ENCODE results near the gene SLF2.

Gene SLF2

GRCh38 chr10:100996678-100997359 is 84.1 kb downstream of the SLF2 start:
- H3K4me3 ChIP-seq (ENCODE audit: low read length): peak overlapping the region; percentile 75
- DNase-seq (ENCODE audit: low read depth): peak; percentile 48
- H3K9ac ChIP-seq (ENCODE audit: low read length): peak overlapping the region; percentile 90

GRCh38 chr10:100997360-100998182 is 84.8 kb downstream of the SLF2 start:
- peak; percentile 90 for DNase-seq (ENCODE audit: low read depth)
- H3K4me3 ChIP-seq (ENCODE audit: low read length): peak overlapping the region; percentile 75
- H3K4me1 ChIP-seq (ENCODE audit: control insufficient read depth, insufficient read depth, low read length): peaks cover 34% of the 10 kb centered on the region
- H3K27me3 ChIP-seq (replicated peaks; ENCODE audit: control insufficient read depth, insufficient read depth, low read length): no peaks in the 10 kb centered on the region
- H3K9me3 ChIP-seq (ENCODE audit: control insufficient read depth, low read length): no peaks in the 10 kb centered on the region
- H3K9ac ChIP-seq (ENCODE audit: low read length): peak overlapping the region; percentile 90
- peaks cover 17% of the 10 kb centered on the region for H3K36me3 ChIP-seq (ENCODE audit: control insufficient read depth, insufficient read depth, low read length, severe bottlenecking)

More at GRCh38 chr10:100996678-100997359, 84.1 kb downstream of the SLF2 start:
- peaks cover 13% of the 10 kb centered on the region for H3K36me3 ChIP-seq (ENCODE audit: control insufficient read depth, insufficient read depth, low read length, severe bottlenecking)
- no peaks in the 10 kb centered on the region for H3K27me3 ChIP-seq (replicated peaks; ENCODE audit: control insufficient read depth, insufficient read depth, low read length)
- H3K9me3 ChIP-seq (ENCODE audit: control insufficient read depth, low read length): no peaks in the 10 kb centered on the region
- H3K4me1 ChIP-seq (ENCODE audit: control insufficient read depth, insufficient read depth, low read length): peaks cover 26% of the 10 kb centered on the region

GRCh38 chr10:100998183-100998990 is 85.6 kb downstream of the SLF2 start:
- Histone ChIP-seq H3K36me3 (ENCODE audit: control insufficient read depth, insufficient read depth, low read length, severe bottlenecking) (peaks cover 19% of the 10 kb centered on the region), H3K4me3 (ENCODE audit: low read length) (peak overlapping the region; percentile 75), H3K9ac (ENCODE audit: low read length) (peak overlapping the region; percentile 90), H3K27me3 (replicated peaks; ENCODE audit: control insufficient read depth, insufficient read depth, low read length) (no peaks in the 10 kb centered on the region), H3K9me3 (ENCODE audit: control insufficient read depth, low read length) (no peaks in the 10 kb centered on the region), H3K4me1 (ENCODE audit: control insufficient read depth, insufficient read depth, low read length) (peaks cover 38% of the 10 kb centered on the region)
- DNase-seq (ENCODE audit: low read depth): peak; percentile 88

GRCh38 chr10:100998991-100999741 is 86.4 kb downstream of the SLF2 start:
- H3K36me3 ChIP-seq (ENCODE audit: control insufficient read depth, insufficient read depth, low read length, severe bottlenecking): peaks cover 19% of the 10 kb centered on the region
- H3K4me1 ChIP-seq (ENCODE audit: control insufficient read depth, insufficient read depth, low read length): peaks cover 46% of the 10 kb centered on the region
- peak; percentile 93 for DNase-seq (ENCODE audit: low read depth)
- no peaks in the 10 kb centered on the region for H3K9me3 ChIP-seq (ENCODE audit: control insufficient read depth, low read length)
- no peaks in the 10 kb centered on the region for H3K27me3 ChIP-seq (replicated peaks; ENCODE audit: control insufficient read depth, insufficient read depth, low read length)
- peak overlapping the region; percentile 90 for H3K9ac ChIP-seq (ENCODE audit: low read length)
- peak overlapping the region; percentile 75 for H3K4me3 ChIP-seq (ENCODE audit: low read length)

GRCh38 chr10:100999742-101000126 is 87.0 kb downstream of the SLF2 start, which contains the start of gene LZTS2:
Gene LZTS2, plus strand, starts transcription at chr10:100999808. Its CDS starts 2,731 bp downstream, at chr10:101002539.
- H3K4me1 ChIP-seq (ENCODE audit: control insufficient read depth, insufficient read depth, low read length): peaks cover 50% of the 10 kb centered on the region
- H3K9me3 ChIP-seq (ENCODE audit: control insufficient read depth, low read length): no peaks in the 10 kb centered on the region
- peaks cover 25% of the 10 kb centered on the region for H3K36me3 ChIP-seq (ENCODE audit: control insufficient read depth, insufficient read depth, low read length, severe bottlenecking)
- peak within 1 kb of the TSS; percentile 90 for H3K9ac ChIP-seq (ENCODE audit: low read length)
- H3K27me3 ChIP-seq (replicated peaks; ENCODE audit: control insufficient read depth, insufficient read depth, low read length): no peaks in the 10 kb centered on the region
- DNase-seq (ENCODE audit: low read depth): no peak
- H3K4me3 ChIP-seq (ENCODE audit: low read length): peak within 1 kb of the TSS; percentile 97

- peak overlapping the region; percentile 97 for H3K4me3 ChIP-seq (ENCODE audit: low read length)
- H3K4me1 ChIP-seq (ENCODE audit: control insufficient read depth, insufficient read depth, low read length): peaks cover 50% of the 10 kb centered on the region
- peaks cover 31% of the 10 kb centered on the region for H3K36me3 ChIP-seq (ENCODE audit: control insufficient read depth, insufficient read depth, low read length, severe bottlenecking)
- peak; percentile 67 for DNase-seq (ENCODE audit: low read depth)
- peak overlapping the region; percentile 90 for H3K9ac ChIP-seq (ENCODE audit: low read length)
- H3K9me3 ChIP-seq (ENCODE audit: control insufficient read depth, low read length): no peaks in the 10 kb centered on the region
- no peaks in the 10 kb centered on the region for H3K27me3 ChIP-seq (replicated peaks; ENCODE audit: control insufficient read depth, insufficient read depth, low read length)
These were observed 87.6 kb downstream of the SLF2 start for GRCh38 chr10:101000127-101000914.

GRCh38 chr10:101000915-101001658 is 88.3 kb downstream of the SLF2 start:
- peak; percentile 95 for DNase-seq (ENCODE audit: low read depth)
- peaks cover 50% of the 10 kb centered on the region for H3K4me1 ChIP-seq (ENCODE audit: control insufficient read depth, insufficient read depth, low read length)
- H3K9ac ChIP-seq (ENCODE audit: low read length): peak overlapping the region; percentile 90
- peak overlapping the region; percentile 97 for H3K4me3 ChIP-seq (ENCODE audit: low read length)
- H3K27me3 ChIP-seq (replicated peaks; ENCODE audit: control insufficient read depth, insufficient read depth, low read length): no peaks in the 10 kb centered on the region
- no peaks in the 10 kb centered on the region for H3K9me3 ChIP-seq (ENCODE audit: control insufficient read depth, low read length)
- peaks cover 38% of the 10 kb centered on the region for H3K36me3 ChIP-seq (ENCODE audit: control insufficient read depth, insufficient read depth, low read length, severe bottlenecking)

GRCh38 chr10:101001659-101002035 is 88.9 kb downstream of the SLF2 start:
- peaks cover 47% of the 10 kb centered on the region for H3K4me1 ChIP-seq (ENCODE audit: control insufficient read depth, insufficient read depth, low read length)
- peaks cover 44% of the 10 kb centered on the region for H3K36me3 ChIP-seq (ENCODE audit: control insufficient read depth, insufficient read depth, low read length, severe bottlenecking)
- H3K4me3 ChIP-seq (ENCODE audit: low read length): peak overlapping the region; percentile 97
- H3K9me3 ChIP-seq (ENCODE audit: control insufficient read depth, low read length): no peaks in the 10 kb centered on the region
- no peak for DNase-seq (ENCODE audit: low read depth)
- H3K9ac ChIP-seq (ENCODE audit: low read length): peak overlapping the region; percentile 90
- no peaks in the 10 kb centered on the region for H3K27me3 ChIP-seq (replicated peaks; ENCODE audit: control insufficient read depth, insufficient read depth, low read length)

- Histone ChIP-seq H3K9me3 (ENCODE audit: control insufficient read depth, low read length) (no peaks in the 10 kb centered on the region), H3K36me3 (ENCODE audit: control insufficient read depth, insufficient read depth, low read length, severe bottlenecking) (peaks cover 52% of the 10 kb centered on the region), H3K4me3 (ENCODE audit: low read length) (peak overlapping the region; percentile 97), H3K9ac (ENCODE audit: low read length) (peak overlapping the region; percentile 90), H3K27me3 (replicated peaks; ENCODE audit: control insufficient read depth, insufficient read depth, low read length) (no peaks in the 10 kb centered on the region), H3K4me1 (ENCODE audit: control insufficient read depth, insufficient read depth, low read length) (peaks cover 50% of the 10 kb centered on the region)
- DNase-seq (ENCODE audit: low read depth): no peak
These were observed 89.7 kb downstream of the SLF2 start for GRCh38 chr10:101002456-101002855.
